K562 (cell line): ENCODE data around the gene GLP2R. TPM values are rescaled to one million over a fixed set of nuclear protein-coding genes. Genes with fewer than 3 reads are reported as not detected.

Experiments used
- ATAC-seq: fragments of 200-7000 bp; cut with Tn5 transposase; 3 replicates; pipeline ENCODE4 v1.9.1; 2020; ENCODE audit warnings: moderate library complexity
- BruUV-seq: library from RNA; stranded (reverse); fragments of 400-500 nt; replicated peaks from 2 replicates; lab custom pipeline; 2021; lab: Mats Ljungman, UMichigan
- CTCF ChIA-PET: fragments of 300-600 bp; formaldehyde crosslinking; extraction: SDS; loops from one replicate; lab custom pipeline; 2021; ENCODE audit warnings: low intra/inter-chr PET ratio; lab: Yijun Ruan, JAX
- POLR2A ChIA-PET: fragments of 300-600, 350-650 bp; sonication (Branson Sonifier 250); formaldehyde crosslinking; extraction: SDS; loops from one replicate; lab custom pipeline; 2021; ENCODE audit warnings: antibody characterized with exemption, inconsistent platforms; lab: Yijun Ruan, JAX
- DNase-seq, 4 experiments: peaks; one replicate each; pipeline versions ENCODE4 v3.0.0 to v3.0.0-alpha.2; 2011 to 2018; ENCODE audit warnings: low spot score in 3 of 4, mixed read lengths in 3 of 4; ENCODE audit errors: extremely low read depth in 1 of 4
- FAIRE-seq: peaks from 2 replicates; lab custom pipeline; 2011; peaks lifted over from hg19 to GRCh38; lab: Jason Lieb, UNC
- H2AFZ ChIP-seq: 2 replicates; pipeline ENCODE4 v1.6.0; 2011; ENCODE audit warnings: low read depth, low read length, control low read depth, inconsistent platforms
- H3K27ac ChIP-seq: fragments of 200-600 bp; 3 replicates; pipeline ENCODE4 v1.8.0; 2011; ENCODE audit warnings: low read depth, mild to moderate bottlenecking, control low read depth, inconsistent platforms, low read length, moderate library complexity, mixed read lengths; ENCODE audit errors: extremely low read depth
- H3K27me3 ChIP-seq, 2 experiments: fragments of 300-600 bp in 1 of 2; 2 replicates in 1 of 2; 3 replicates in 1 of 2; pipeline versions ENCODE4 v1.6.0 to v1.8.0; 2011; ENCODE audit warnings: inconsistent platforms in 2 of 2, low read length in 2 of 2, mild to moderate bottlenecking in 1 of 2, mixed read lengths in 1 of 2, moderate library complexity in 1 of 2; ENCODE audit not compliant: control insufficient read depth in 2 of 2, insufficient read depth in 2 of 2
- H3K36me3 ChIP-seq: fragments of 300-600 bp; 3 replicates; pipeline ENCODE4 v1.8.0; 2011; ENCODE audit warnings: mild to moderate bottlenecking, low read length, inconsistent platforms; ENCODE audit not compliant: control insufficient read depth, insufficient read depth
- H3K4me1 ChIP-seq, 2 experiments: fragments of 200-600 bp in 1 of 2; replicated peaks in 1 of 2; 2 replicates in 1 of 2; 3 replicates in 1 of 2; pipeline versions ENCODE4 v1.5.1 to v1.8.0; 2011; ENCODE audit warnings: inconsistent platforms in 2 of 2, low read length in 2 of 2, mild to moderate bottlenecking in 1 of 2, mixed read lengths in 1 of 2, moderate library complexity in 1 of 2; ENCODE audit not compliant: control insufficient read depth in 2 of 2, insufficient read depth in 2 of 2
- H3K4me2 ChIP-seq: 2 replicates; pipeline ENCODE4 v1.6.1; 2011; ENCODE audit warnings: low read length, control low read depth, inconsistent platforms, mixed read lengths; ENCODE audit not compliant: insufficient read depth
- H3K4me3 ChIP-seq: fragments of 200-600 bp; sonication (generic), shearing (Covaris generic); 2 replicates; pipeline ENCODE4 v1.5.1; 2016; ENCODE audit warnings: control low read depth, inconsistent platforms
- H3K79me2 ChIP-seq: fragments of 200-600 bp; 3 replicates; pipeline ENCODE4 v1.8.0; 2011; ENCODE audit warnings: low read length, inconsistent platforms; ENCODE audit not compliant: control insufficient read depth, insufficient read depth
- H3K9ac ChIP-seq, 2 experiments: 2 replicates each; pipeline versions ENCODE4 v1.6.0 to v1.6.1; 2011; ENCODE audit warnings: low read depth in 2 of 2, low read length in 2 of 2, control low read depth in 1 of 2, inconsistent platforms in 1 of 2, mild to moderate bottlenecking in 1 of 2, mixed read lengths in 1 of 2; ENCODE audit not compliant: insufficient read depth in 1 of 2
- H3K9me1 ChIP-seq: one replicate; pipeline ENCODE4 v1.6.0; 2011; ENCODE audit warnings: inconsistent platforms, mild to moderate bottlenecking, low read length, moderate library complexity; ENCODE audit not compliant: control insufficient read depth, insufficient read depth
- H3K9me3 ChIP-seq: replicated peaks from 2 replicates; pipeline ENCODE4 v1.5.1; 2011; ENCODE audit warnings: low read depth, low read length, inconsistent platforms; ENCODE audit not compliant: control insufficient read depth, insufficient read depth
- H4K20me1 ChIP-seq: replicated peaks from 2 replicates; pipeline ENCODE4 v1.6.1; 2011; ENCODE audit warnings: low read length, inconsistent platforms, mixed read lengths; ENCODE audit not compliant: control insufficient read depth, insufficient read depth
- CBFA2T3 ChIP-seq: fragments of 450-650 bp; IDR thresholded peaks from 2 replicates; pipeline ENCODE4 v1.6.1; 2017
- CBX5 ChIP-seq: IDR thresholded peaks from 2 replicates; pipeline ENCODE4 v1.6.1; 2014; ENCODE audit warnings: low read depth, borderline replicate concordance
- HOXB6 ChIP-seq: fragments of 250-450 bp; sonication (Bioruptor Pico); IDR thresholded peaks from 2 replicates; pipeline ENCODE4 v1.5.1; 2022; ENCODE audit warnings: mild to moderate bottlenecking, borderline replicate concordance
- MTF1 ChIP-seq: fragments of 250-450 bp; sonication (Bioruptor Pico); IDR thresholded peaks from 2 replicates; pipeline ENCODE4 v1.9.0; 2021; ENCODE audit warnings: moderate library complexity, mild to moderate bottlenecking, inconsistent platforms, borderline replicate concordance
- RAD51 ChIP-seq: fragments of 450-650 bp; IDR thresholded peaks from 2 replicates; pipeline ENCODE4 v1.7.1; 2016; ENCODE audit warnings: low read depth, mild to moderate bottlenecking, borderline replicate concordance
- ZNF436 ChIP-seq: fragments of 250-450, 450-650 bp; sonication (Bioruptor Pico); formaldehyde crosslinking; IDR thresholded peaks from 2 replicates; pipeline ENCODE4 v1.7.0; 2020; ENCODE audit warnings: mild to moderate bottlenecking
- WGBS: fragments of 100-300 bp; shearing (Covaris generic); methylation state at CpG from one replicate; pipeline ENCODE4 v1.1.6; 2016; ENCODE audit warnings: low coverage, mixed read lengths; ENCODE audit not compliant: insufficient coverage; ENCODE audit errors: missing lambda C conversion rate; 5-methylcytosine and 5-hydroxymethylcytosine counted together
- in situ Hi-C: fragments of 300-500 bp; cut with MboI; formaldehyde crosslinking; loops from 4 replicates; pipeline ENCODE4 v1.15.0; 2018; ENCODE audit warnings: inconsistent platforms, mixed read lengths
- intact Hi-C: fragments of 100-400 bp; cut with micrococcal nuclease; formaldehyde crosslinking; loops from 2 replicates; pipeline ENCODE4 v1.14.2; 2022
- polyA plus RNA-seq, 8 experiments: library from polyadenylated mRNA; depleted of rRNA in 4 of 8; stranded (reverse) in 5 of 8; unstranded in 3 of 8; fragments of >200 nt; fragmentation: Nextera tagmentation in 2 of 8; fragmentation: Illumina TruSeq in 1 of 8; extraction: Ambion mirVana in 2 of 8; extraction: Trizol in 1 of 8; gene quantifications; 2 replicates each; pipeline versions ENCODE4 v1.2.1 to v1.2.3, GENCODE V29; 2011 to 2014; ENCODE audit warnings: inconsistent platforms in 1 of 8, missing spikeins in 1 of 8
- total RNA-seq, 7 experiments: library from RNA; depleted of rRNA in 6 of 7; stranded (reverse); fragments of >200 nt in 6 of 7; fragmentation: Illumina TruSeq in 2 of 7; extraction: Trizol in 2 of 7; gene quantifications; 2 replicates each; pipeline versions ENCODE4 v1.2.1 to v1.2.3, GENCODE V29; 2011 to 2021; ENCODE audit warnings: low replicate concordance in 1 of 7
- TF ChIP-seq, protein P1 (sequence below), 2 experiments: fragments of 450-650 bp; conservative IDR thresholded peaks; 2 replicates each; pipeline ENCODE4 v1.6.1; 2017; ENCODE audit warnings: mild to moderate bottlenecking in 2 of 2, moderate library complexity in 2 of 2
- TF ChIP-seq, protein P2 (sequence below): fragments of 450-650 bp; formaldehyde crosslinking; IDR thresholded peaks from 2 replicates; pipeline ENCODE4 v1.4.0; 2020; ENCODE audit warnings: mild to moderate bottlenecking, moderate library complexity
- TF ChIP-seq, protein P3 (sequence below): fragments of 200-800 bp; sonication (Bioruptor generic); IDR thresholded peaks from 2 replicates; pipeline ENCODE4 v1.6.1; 2017; ENCODE audit warnings: missing genetic modification characterization, missing compliant biosample characterization

GLP2R gene
- total and polyA plus RNA-seq, 9 of the 15 experiments (the other 6 are each of a cell fraction or from before 2014, with no cell fraction given): not detected

DNA sequence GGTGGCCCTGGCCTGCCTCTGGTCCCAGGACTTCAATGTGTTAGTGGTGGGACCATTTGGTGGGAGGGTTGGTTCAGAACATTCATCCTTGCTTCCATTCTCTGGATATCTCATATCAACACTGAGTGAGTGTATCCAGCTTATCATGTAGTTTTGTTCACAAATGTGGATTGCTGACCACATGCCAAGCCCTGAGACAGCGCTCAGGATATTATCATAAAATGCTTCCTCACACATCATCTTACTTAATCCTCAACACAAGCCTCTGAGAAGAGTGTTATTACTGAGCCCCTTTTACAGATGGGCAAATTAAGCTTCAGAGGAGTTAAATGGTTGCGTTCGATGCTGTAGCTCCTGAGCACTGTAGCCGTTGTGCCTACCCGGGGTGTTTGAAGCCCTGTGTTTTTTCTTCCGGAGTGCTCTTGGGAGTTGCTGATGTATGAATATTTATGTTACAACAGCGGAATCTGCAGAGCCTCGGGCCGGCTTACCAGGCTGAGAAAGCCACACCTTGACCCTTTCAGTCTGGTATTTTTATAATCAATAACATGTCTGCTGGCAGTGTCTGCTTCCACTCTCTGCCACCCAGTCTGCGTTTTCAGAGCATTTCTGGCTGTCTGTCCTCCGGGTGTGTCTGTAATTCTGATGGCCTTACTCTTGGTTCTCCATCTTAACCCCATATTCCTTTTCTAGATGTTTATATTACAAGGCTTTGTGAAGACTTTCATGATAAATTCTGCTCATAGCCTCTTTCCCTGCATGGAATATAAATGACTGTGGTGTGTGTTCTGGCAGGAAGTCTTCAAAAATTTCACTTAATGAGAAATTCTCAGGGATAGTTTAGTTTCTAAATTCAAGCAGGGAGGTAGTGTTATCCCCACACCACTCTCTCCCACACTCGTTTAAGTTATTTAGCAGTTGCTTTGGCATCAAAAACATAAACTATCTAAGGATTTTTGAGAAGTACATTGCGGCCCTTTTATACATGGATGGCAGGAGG, 2.9 kb downstream of the GLP2R start (continued):
- no peak for TF ChIP-seq CBX5
- TF ChIP-seq ZNF436: no peak
- TF ChIP-seq, protein P1, sequence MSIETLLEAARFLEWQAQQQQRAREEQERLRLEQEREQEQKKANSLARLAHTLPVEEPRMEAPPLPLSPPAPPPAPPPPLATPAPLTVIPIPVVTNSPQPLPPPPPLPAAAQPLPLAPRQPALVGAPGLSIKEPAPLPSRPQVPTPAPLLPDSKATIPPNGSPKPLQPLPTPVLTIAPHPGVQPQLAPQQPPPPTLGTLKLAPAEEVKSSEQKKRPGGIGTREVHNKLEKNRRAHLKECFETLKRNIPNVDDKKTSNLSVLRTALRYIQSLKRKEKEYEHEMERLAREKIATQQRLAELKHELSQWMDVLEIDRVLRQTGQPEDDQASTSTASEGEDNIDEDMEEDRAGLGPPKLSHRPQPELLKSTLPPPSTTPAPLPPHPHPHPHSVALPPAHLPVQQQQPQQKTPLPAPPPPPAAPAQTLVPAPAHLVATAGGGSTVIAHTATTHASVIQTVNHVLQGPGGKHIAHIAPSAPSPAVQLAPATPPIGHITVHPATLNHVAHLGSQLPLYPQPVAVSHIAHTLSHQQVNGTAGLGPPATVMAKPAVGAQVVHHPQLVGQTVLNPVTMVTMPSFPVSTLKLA (conservative IDR thresholded peaks at IDR 0.05): no peak
- TF ChIP-seq RAD51: no peak
- TF ChIP-seq, protein P2, sequence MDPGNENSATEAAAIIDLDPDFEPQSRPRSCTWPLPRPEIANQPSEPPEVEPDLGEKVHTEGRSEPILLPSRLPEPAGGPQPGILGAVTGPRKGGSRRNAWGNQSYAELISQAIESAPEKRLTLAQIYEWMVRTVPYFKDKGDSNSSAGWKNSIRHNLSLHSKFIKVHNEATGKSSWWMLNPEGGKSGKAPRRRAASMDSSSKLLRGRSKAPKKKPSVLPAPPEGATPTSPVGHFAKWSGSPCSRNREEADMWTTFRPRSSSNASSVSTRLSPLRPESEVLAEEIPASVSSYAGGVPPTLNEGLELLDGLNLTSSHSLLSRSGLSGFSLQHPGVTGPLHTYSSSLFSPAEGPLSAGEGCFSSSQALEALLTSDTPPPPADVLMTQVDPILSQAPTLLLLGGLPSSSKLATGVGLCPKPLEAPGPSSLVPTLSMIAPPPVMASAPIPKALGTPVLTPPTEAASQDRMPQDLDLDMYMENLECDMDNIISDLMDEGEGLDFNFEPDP (CRISPR knock-in tag): no peak

DNA sequence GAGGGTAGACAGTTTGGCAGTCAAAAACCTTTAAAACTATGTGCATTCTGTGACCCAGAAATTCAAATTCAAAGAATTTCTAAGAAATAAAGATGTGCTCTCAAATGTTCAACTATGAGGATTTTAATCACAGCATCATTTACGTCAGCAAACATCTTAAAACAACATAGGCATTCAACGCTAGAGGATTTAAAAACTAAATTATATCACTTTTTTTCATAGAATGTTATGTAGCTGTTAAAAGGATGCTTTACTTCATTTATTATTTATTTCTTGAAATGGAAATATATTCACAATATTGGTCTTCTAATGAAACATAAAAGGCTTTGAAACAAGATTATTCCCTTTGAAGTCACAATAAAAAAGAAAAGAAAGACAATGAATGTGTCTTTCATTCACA, 3.6 kb downstream of the GLP2R start:
- CTCF ChIA-PET: no interaction called here
- BruUV-seq: no TSS peak
- TF ChIP-seq HOXB6 (CRISPR knock-in tag): no peak
- no peak for TF ChIP-seq CBFA2T3
- no peak for TF ChIP-seq MTF1
- TF ChIP-seq, protein P3, sequence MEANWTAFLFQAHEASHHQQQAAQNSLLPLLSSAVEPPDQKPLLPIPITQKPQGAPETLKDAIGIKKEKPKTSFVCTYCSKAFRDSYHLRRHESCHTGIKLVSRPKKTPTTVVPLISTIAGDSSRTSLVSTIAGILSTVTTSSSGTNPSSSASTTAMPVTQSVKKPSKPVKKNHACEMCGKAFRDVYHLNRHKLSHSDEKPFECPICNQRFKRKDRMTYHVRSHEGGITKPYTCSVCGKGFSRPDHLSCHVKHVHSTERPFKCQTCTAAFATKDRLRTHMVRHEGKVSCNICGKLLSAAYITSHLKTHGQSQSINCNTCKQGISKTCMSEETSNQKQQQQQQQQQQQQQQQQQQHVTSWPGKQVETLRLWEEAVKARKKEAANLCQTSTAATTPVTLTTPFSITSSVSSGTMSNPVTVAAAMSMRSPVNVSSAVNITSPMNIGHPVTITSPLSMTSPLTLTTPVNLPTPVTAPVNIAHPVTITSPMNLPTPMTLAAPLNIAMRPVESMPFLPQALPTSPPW (CRISPR knock-in tag): no peak

More for the DNA sequence above, 3.6 kb downstream of the GLP2R start:
- H3K9ac ChIP-seq: no peak overlapping the region
- H3K9me1 ChIP-seq: no peaks in the 10 kb centered on the region
- no peaks in the 10 kb centered on the region for H3K9me3 ChIP-seq
- no peaks in the 10 kb centered on the region for H3K36me3 ChIP-seq
- no peaks in the 10 kb centered on the region for H3K4me1 ChIP-seq
- POLR2A ChIA-PET: no interaction called here
- in situ Hi-C loops (no loop called here), intact Hi-C loops (no loop called here)
- no peak for ATAC-seq
- H2AFZ ChIP-seq: no peak overlapping the region
- H3K27ac ChIP-seq: no peak overlapping the region
- no peaks in the 10 kb centered on the region for H3K79me2 ChIP-seq
- no peak overlapping the region for H3K4me3 ChIP-seq
- FAIRE-seq: no peak
- no peak overlapping the region for H3K4me2 ChIP-seq
- H3K27me3 ChIP-seq: no peaks in the 10 kb centered on the region
- no peak for DNase-seq
- no peaks in the 10 kb centered on the region for H4K20me1 ChIP-seq
- WGBS: 0% methylated on average over 2 of the region's 2 CpGs
